Measurements from ENCODE around the gene OPA1.
"Not testable (repeated sequence)": the region's sequence is repeated elsewhere in the genome, so short reads cannot be mapped to it uniquely, and the experiment has no call there.

The OPA1 gene

GRCh38 chr3:193589616-193590015 is 3.4 kb upstream of the OPA1 start:
- no peak for DNase-seq

- DNase-seq = no peak
Measured at GRCh38 chr3:193590088-193590856, 2.7 kb upstream of the OPA1 start.

DNA sequence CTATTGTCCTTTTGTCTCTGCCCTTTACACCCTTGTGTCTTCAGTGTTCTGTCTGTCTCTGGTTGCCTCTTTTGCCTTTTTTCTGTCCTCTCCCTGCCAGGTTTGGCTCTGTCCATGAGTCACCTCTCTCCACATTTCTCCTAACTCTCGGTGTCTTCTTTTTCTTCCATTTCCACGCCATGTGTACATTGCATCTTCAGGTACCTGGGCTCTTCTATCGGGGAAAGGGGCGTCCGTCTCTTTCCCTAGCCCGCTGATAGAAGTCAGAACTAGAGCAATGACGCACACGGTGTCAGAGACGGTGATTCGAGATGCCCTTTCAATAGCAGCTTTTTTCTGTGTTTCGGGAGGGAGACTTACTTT is 641 bp downstream of the OPA1 start:
- DNase-seq = peak in 3 of 6 experiments; percentile 12 to 39 (median 27)

- DNase-seq = no peak
Measured at GRCh38 chr3:193594946-193595689, 2.1 kb downstream of the OPA1 start.

DNA sequence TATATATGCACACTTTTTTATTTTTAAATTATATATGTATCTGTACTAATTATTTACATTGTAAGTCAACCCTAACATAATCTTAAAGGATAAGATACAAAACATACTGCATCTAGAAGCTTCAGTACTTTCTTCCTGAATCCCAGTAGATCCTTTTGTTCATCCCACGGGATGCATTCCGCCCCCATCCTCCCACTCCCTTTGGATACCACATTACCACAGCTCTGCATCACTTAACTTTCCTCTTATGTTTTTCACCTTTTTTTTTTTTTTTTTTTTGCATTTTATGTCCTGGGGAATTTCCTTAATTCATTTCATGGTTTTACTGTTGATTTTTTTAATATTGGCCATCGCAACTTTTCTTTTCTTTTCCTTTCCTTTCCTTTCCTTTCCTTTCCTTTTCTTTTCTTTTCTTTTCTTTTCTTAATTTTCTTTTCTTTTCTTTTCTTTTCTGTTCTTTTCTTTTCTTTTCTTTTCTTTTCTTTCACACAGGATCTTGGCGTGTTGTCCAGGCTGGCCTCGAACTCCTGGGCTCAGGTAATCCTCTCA is 3.0 kb downstream of the OPA1 start:
- DNase-seq = no peak

- no peak for DNase-seq
Measured at GRCh38 chr3:193598202-193598601, 5.2 kb downstream of the OPA1 start.

DNA sequence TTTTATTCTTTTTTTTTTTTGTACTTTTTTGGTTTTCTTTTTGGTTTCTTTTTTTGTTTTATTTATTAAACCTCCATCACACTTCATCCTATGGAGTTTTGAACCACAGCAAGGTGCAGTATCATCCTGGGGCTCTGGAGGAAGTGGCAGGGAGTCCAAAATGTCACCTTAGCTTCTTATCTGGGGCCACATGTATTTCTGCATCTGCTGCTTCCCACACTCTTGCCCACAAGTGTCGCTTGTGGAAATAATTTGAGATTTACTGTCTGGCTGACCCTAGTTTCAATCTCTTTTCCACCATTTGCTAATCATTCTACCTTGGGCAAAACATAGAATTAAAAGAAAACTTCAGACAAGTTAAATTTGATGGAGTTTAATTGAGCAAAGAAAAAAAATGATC is 6.4 kb downstream of the OPA1 start:
- no peak for DNase-seq

DNA sequence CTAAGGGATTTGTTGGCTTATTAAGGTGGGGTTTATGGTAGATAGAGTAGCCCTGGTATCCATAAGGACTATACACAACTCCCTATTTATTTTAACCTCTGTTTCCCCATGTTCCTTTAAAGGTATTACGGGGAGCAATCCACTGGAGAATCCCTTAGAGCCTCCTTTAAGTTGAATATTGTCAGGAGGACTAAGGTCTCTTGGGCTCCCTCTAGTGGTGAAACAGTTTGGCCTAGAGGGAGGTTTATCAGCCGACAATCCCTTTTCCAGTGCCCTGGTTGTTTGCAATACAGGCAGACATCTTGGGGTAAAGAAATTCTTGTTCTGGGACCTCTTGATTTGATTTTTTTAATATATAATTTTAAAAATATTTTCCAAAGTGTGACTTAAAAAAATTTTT is 12.9 kb downstream of the OPA1 start:
- peak in 5 of 6 experiments; percentile 2 to 42 (median 27) for DNase-seq

DNA sequence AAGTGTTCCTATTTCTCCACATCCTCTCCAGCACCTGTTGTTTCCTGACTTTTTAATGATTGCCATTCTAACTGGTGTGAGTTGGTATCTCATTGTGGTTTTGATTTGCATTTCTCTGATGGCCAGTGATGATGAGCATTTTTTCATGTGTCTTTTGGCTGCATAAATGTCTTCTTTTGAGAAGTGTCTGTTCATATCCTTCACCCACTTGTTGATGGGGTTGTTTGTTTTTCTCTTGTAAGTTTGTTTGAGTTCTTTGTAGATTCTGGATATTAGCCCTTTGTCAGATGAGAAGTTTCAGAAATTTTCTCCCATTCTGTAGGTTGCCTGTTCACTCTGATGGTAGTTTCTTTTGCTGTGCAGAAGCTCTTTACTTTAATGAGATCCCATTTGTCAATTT is 13.9 kb downstream of the OPA1 start:
- not testable (repeated sequence) for DNase-seq

- DNase-seq = not testable (repeated sequence)
Measured at GRCh38 chr3:193610516-193610915, 17.5 kb downstream of the OPA1 start.

DNA sequence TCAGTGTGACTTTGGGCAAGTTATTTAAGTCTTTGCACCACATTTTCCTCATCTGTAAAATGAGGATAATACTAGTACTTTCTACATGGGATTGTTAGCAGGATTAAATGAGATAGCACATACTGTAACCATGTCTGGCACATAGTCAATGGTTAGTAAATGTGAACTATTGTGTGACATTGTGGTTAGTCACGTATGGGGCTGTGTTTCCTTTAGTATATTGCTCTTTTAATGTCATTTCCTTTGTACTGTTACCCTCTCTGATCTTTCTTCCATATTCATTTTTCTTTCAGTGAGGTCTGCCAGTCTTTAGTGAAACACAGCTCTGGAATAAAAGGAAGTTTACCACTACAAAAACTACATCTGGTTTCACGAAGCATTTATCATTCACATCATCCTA is 21.4 kb downstream of the OPA1 start:
- DNase-seq = peak in 1 of 6 experiments; percentile 9

GRCh38 chr3:193617628-193618027 is 24.6 kb downstream of the OPA1 start:
- DNase-seq = no peak

DNA sequence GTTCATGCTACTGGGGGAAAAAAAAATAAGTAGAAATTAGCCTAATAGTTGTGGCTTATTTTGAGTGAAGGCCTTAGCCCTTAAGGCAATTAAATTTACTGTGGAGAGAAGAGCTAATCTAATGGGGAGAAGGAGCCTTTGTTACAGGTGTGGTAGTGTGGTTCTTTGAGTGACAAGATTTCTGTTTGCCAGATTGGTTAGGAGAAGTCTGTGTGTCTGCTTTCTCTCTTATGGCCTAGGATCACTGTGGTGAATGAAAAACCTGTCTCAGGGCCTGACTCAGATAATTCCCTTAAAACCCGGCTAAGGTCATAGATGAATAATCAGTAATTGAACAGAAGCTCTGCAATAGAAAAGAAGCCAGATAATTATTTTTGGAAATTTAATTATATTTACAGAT is 27.0 kb downstream of the OPA1 start:
- no peak for DNase-seq

GRCh38 chr3:193620650-193621049 is 27.6 kb downstream of the OPA1 start:
- DNase-seq = no peak

DNA sequence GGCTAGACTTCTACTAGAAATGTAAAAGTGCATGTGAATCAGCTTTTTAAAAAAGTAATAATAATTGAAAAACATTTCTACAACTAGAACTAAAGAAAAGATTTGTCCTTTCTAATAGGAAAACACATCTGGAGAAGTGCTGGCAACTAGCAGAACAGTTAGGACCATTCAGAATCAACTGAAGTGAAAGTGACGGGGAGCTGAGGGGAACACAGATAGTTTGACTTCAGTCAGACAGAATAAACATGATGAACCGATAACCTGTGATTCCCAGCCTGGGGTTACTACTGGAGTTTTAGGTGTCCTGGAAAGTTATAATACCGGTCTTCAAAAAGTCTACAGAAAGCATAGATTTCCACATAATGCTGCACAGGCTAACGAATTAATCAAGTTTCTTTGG is 28.1 kb downstream of the OPA1 start:
- DNase-seq = no peak

DNA sequence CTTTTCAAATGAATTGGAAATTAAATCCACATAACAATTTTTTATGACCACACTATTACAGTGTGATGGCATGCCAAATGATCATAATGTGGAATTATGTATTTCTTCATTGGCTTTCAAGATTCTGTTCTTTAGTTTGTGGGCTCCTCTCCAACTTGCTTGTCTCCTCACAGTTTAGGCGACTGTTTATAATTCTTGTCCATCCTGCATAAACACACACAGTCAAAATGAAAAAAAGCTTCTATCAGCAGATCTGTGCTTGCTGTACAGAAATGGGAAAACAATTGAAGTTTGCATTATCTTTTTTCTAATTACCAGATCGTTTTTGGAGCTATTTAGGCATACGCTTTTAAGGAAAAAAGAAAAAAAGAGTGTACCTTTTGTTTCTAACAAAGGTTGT is 37.0 kb downstream of the OPA1 start:
- DNase-seq = no peak

DNA sequence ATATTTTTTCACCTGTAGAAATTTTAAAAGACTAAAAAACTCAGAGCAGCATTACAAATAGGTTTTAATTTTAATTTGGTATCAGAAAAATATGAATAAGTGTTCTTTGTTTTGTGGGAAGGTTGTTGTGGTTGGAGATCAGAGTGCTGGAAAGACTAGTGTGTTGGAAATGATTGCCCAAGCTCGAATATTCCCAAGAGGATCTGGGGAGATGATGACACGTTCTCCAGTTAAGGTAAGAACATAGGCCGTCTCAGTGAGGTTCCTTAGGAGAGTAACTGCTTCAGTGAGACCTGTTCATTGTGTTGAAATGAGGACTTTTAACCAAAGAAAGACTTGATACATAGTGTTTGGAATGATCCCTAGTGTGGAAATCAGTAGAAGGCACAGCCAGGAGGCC is 44.8 kb downstream of the OPA1 start:
- DNase-seq = no peak

DNA sequence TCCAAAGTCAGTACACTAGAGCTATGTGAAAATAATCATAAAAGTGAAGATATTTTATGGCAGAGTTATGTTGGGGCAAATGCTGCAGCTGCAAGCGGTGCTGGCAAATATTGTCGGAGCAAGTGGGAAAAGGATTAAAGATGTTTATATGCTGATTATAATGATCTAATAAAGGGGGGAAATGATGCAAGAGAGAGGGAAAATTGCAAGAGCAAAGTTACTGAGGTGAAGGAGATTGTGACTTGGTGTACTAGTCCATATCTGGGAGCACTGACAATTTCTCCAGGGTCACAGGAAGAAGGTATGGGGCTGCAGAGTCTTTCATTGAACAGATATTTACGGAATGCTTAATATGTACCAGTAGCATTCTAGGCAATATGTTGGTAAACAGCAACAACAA is 45.8 kb downstream of the OPA1 start:
- no peak for DNase-seq

- DNase-seq = no peak
Measured at GRCh38 chr3:193640165-193640715, 47.2 kb downstream of the OPA1 start.

GRCh38 chr3:193640728-193641439 is 47.9 kb downstream of the OPA1 start:
- DNase-seq = no peak

DNA sequence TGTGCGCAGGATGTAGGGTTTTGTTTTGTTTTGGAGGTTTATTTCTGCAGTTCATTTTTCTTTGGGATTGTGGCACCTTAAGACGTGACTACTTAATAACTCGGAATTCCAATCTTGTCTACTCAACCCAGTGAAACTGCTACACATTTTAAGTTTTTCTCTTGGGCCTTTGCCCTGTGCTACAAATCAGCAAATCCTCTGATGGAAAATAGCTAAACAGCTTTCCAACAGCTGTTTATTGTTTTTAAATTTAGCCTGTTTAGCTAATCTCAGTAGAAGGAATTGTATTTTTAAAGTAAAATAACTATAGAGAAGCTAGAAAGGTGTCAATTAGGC is 48.4 kb downstream of the OPA1 start:
- DNase-seq = no peak

GRCh38 chr3:193645806-193646205 is 52.8 kb downstream of the OPA1 start:
- DNase-seq = no peak

- no peak for DNase-seq
Measured at GRCh38 chr3:193648542-193649076, 55.6 kb downstream of the OPA1 start.

Data from stimulated activated naive CD4-positive, alpha-beta T cell (primary cell).